Measurements from ENCODE around the gene MIX23. TPM values are rescaled to one million over a fixed set of nuclear protein-coding genes. Genes with fewer than 3 reads are reported as not detected.

Gene MIX23
- total RNA-seq, 2 donors from 2014 or later: 17.6 to 36.6 TPM

Small RNA genes within 50 kb of the gene (small RNA-seq; reads per million reads assigned to genes)
- not detected for gene AC083798.1

Other genes starting within 250 kb of the MIX23 start
- 10 to 100 TPM in 1 of 2 donors, 1 to 10 TPM in 1; 8.9 to 11.9 TPM for gene CASR, start 199.6 kb downstream of the MIX23 start, total RNA-seq
- 1 to 10 TPM in 1 of 2 donors, not detected in 1; 1.3 TPM for gene CSTA, start 58.0 kb downstream of the MIX23 start, total RNA-seq
- gene FAM162A, start 951 bp upstream of the MIX23 start, total RNA-seq: 10 to 100 TPM in 1 of 2 donors, 1 to 10 TPM in 1; 8.6 to 24.1 TPM
- 1 to 10 TPM; 5.6 to 6.2 TPM for gene WDR5B, start 32.8 kb upstream of the MIX23 start, total RNA-seq
- 10 to 100 TPM; 20.2 to 28.7 TPM for gene KPNA1, start 131.7 kb upstream of the MIX23 start, total RNA-seq
- gene PARP9, start 181.1 kb upstream of the MIX23 start, total RNA-seq: 10 to 100 TPM; 13.2 to 17.1 TPM
- gene DTX3L, start 181.1 kb upstream of the MIX23 start, total RNA-seq: 10 to 100 TPM; 13.5 to 17.6 TPM
- gene PARP15, start 194.4 kb upstream of the MIX23 start, total RNA-seq: under 1 TPM in 1 of 2 donors, not detected in 1; 0.52 TPM

All from body of pancreas (tissue), 2 donors.